GM19397 (cell line): ENCODE data around the gene BAIAP3.
"Not testable (repeated sequence)": the region's sequence is repeated elsewhere in the genome, so short reads cannot be mapped to it uniquely, and the experiment has no call there.

Experiments
- ATAC-seq: cut with Tn5 transposase; IDR thresholded peaks from one replicate; pipeline ENCODE4 v1.9.1; 2021; ENCODE audit warnings: mild to moderate bottlenecking, moderate library complexity; ENCODE audit not compliant: unreplicated experiment

BAIAP3 gene, protein sequence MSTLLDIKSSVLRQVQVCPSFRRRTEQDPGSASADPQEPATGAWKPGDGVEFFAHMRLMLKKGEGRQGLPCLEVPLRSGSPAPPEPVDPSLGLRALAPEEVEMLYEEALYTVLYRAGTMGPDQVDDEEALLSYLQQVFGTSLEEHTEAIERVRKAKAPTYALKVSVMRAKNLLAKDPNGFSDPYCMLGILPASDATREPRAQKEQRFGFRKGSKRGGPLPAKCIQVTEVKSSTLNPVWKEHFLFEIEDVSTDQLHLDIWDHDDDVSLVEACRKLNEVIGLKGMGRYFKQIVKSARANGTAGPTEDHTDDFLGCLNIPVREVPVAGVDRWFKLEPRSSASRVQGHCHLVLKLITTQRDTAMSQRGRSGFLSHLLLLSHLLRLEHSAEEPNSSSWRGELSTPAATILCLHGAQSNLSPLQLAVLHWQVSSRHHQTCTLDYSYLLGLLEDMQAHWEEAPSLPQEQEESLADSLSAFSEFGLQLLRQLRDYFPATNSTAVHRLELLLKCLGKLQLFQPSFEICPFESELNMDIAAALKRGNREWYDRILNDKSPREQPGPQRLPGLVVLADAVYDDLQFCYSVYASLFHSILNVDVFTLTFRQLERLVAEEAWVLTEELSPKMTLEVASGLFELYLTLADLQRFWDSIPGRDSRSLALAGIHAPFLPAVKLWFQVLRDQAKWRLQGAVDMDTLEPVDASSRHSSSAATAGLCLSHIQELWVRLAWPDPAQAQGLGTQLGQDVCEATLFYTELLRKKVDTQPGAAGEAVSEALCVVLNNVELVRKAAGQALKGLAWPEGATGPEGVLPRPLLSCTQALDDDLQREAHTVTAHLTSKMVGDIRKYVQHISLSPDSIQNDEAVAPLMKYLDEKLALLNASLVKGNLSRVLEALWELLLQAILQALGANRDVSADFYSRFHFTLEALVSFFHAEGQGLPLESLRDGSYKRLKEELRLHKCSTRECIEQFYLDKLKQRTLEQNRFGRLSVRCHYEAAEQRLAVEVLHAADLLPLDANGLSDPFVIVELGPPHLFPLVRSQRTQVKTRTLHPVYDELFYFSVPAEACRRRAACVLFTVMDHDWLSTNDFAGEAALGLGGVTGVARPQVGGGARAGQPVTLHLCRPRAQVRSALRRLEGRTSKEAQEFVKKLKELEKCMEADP

GRCh38 chr16:1333149-1333812 is at the start of gene BAIAP3:
BAIAP3 (plus strand) TSS chr16:1333645; CDS start chr16:1338550, 4,905 bp downstream.
- no peak for ATAC-seq

- ATAC-seq, result no peak
Observed at GRCh38 chr16:1283996-1284616, 49.3 kb upstream of the BAIAP3 start.

DNA sequence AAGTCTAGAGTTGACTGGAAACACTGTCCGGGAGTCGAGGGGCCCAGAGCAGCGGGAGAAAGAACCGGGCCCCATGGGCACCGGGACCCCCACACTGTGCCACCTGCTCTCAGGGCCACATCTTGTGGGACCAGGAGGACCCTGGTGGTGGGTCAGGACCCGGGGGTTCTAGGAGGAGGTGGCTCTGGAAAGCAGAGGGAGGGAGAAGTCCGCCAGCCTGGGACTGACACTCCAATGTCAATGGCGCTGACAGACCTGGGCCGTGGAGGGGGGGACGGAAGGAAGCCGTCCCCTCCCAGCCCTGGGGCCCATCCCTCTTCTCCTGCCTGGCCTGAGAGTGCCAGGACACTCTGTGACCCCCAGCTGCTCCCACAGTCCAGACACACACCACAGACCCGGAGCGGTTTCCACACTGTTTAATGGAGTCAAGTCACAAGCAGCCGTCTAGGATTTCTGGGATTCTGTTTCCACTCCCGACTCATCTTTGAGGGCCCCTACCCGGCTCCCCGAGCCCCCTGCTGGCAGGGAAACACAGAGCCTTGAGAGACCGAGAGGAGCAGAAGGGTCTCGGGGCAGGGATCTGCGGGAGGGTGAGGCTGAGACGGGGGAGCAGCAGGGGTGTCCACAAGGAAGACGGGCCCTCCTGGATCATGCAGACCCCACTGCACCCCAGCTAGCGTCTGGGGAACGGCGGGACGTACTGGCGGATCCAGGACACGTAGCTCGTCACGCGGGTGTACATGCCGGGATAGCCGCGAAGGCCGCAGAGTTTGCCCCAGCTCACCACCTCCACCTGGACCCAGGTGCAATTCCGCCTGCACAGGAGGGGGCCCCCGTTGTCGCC is 47.6 kb upstream of the BAIAP3 start:
- ATAC-seq, result no peak

DNA sequence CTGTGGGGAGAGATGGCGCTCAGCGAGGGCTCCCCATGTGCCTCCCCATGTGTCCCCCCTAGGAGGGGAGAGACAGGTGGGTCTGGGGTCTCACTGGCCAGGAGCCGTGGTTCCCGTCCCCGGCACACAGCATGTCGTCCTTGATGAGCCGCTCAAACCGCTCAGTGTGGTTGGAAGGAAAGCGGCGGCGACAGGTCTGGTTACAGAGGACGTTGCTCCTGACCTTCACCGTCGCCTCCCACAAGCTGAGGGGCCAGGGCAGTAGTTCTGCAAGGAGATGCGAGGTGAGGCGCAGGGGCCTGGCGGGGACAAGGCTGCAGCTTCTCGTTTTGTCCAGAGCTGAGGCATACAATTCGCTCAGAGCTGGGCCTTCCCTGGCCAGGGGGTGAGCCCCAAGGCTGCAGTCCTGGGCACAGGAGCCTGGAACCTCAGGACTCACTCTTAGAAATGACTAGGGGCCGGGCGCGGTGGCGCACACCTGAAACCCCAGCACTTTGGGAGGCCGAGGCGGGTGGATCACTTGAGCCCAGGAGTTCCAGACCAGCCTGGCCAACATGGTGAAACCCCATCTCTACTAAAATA is 46.8 kb upstream of the BAIAP3 start:
- no peak for ATAC-seq

DNA sequence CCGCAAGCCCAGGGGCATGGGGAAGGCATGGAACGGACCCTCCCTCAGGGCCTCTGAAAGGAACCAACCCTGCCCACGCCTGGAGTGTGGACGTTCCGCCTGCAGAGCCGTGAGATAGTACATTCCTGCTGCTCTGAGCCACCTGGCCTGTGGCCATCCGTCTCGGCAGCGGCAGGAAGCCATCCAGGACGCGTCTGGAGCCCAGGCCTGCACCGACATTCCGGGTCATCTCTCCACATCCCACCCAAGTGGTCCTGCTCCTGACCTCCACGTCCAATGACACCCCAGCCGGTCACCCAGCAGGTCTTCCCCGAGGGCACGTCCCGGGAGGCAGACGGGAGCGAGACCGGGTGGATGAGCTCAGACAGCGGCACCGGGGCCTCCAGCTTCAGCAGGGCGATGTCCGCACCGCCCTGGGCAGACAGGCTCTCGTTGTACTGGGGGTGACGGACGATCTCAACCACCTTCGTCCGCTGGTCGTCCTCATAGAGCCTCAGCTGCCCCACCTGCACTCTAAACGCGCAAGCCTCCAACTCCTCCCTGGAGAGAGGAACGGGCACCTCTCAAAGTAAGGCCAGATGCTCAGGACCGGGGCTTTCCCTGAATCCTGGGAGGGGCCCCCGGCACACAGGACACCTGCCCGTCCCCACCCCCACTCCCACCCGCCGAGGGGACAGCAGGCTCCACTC is 45.3 kb upstream of the BAIAP3 start:
- no peak for ATAC-seq

DNA sequence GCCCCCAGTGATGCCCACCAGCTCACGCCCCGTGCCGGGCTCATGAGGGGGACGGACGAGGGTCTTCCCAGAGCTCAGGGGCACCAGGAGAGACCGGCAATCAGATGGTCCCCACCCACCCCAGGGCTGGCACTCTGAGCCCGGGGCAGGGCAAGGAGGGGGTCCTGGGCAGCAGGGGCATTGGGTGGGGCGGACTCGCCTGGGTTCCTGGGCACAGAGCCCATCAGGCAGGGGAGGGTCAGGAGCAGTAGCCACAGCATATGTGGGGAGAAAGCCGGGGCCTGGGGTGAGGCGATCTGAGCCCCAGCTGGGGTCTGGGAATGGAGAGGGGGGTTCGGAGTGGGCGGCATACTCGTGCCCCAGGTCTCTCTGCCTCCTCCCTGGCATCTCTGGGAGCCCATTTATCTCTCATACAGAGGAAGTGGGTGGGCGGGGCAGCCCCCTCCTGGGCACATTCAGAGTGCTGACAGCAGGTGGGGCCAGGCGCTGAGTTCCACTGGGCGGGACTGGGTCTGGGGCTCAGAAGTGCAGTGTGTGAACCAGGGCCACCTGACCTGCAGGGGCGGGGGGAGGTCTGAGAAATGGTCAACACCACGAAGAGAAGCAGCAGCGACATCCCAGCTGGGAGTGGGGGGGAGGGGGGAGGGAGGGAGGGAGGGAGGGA is 44.5 kb upstream of the BAIAP3 start:
- ATAC-seq, result no peak

DNA sequence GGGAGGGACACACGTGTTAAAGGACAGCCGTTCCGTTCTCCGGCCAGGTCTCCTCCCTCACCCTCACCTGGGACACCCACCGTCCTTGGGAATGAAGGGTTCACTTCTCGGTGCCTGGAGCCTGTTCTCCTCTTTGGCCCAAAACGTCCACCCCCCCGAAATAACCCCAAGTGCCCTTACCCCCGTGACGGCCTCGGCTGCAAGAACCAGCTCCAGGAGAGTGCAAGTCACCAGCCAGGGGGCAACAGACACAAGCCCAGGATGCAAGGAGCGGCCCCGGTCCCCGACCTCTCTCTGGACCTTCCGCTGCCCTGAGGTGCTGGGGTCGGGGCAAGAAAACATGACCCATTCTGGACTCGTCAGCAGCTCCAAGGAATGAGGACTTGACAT is 44.0 kb upstream of the BAIAP3 start:
- no peak for ATAC-seq

DNA sequence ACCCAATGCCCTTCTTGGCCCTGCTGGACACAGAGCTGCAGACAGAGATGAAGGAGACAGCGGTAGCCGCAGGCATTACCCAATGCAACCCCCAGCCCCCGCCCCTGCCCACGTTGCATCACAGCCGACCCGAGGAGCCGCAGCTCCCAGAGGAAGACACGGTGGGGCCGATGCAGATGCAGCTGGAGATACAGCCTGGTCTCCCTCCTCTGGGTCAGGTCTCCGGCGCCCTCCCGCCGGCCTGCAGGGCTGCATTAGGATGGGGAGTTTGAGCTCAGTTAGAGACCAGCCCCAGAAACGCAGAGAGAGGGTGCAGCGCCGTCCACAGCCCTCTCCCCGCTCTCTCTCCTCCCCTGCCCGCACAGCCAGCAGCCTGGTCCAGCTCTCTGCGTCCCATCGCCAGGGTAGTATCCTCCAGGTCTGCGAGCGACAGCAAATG is 43.4 kb upstream of the BAIAP3 start:
- no peak for ATAC-seq

DNA sequence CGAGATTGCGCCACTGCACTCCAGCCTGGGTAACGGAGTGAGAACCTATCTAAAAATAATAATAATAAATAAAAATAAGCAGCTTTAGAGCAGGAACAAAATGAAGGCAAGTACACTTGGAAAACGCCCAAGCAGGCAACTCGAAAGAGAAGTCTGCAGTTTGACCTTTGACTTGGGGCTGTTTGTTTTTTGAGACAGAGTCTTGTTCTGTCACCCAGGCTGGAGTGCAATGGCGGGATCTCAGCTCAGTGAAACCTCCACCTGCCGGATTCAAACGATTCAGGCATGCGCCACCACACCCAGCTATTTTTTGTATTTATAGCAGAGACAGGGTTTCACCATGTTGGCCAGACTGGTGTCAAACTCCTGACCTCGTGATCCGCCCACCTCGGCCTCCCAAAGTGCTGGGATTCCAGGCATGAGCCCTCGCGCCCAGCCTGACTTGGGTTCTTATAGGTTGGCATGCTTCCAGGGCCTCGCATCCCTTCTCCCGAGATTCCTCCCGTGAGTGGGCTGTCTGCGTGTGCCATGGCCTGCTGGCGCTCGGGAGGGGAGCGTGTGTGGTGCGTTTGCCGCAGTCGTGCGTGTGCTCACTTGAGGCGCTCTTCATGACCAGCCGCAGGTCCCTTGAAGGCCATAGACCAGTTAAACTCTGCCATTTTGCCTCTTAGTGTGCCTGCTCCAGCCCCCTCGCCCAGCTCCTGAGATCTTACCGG is 42.4 kb upstream of the BAIAP3 start:
- no peak for ATAC-seq

DNA sequence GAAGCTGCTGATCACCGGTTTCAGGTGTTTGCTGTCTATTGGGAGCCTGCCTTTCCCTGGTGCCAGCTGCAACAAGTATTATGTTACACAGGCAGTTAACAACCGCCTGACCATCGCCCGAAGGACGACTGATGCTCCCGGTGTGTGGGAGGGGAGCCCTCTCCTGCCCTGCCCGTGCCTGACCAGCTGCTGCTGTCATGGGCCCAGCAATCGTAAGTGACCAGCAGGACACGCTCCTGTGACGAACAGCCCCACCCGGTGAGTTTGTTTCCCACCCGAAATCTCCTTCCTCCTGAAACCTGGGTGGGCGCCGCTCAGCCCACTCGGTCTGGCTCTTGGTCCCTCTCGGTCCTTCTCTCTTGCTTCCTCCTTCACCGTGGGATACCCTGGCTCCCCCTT is 41.9 kb upstream of the BAIAP3 start:
- ATAC-seq, result no peak

DNA sequence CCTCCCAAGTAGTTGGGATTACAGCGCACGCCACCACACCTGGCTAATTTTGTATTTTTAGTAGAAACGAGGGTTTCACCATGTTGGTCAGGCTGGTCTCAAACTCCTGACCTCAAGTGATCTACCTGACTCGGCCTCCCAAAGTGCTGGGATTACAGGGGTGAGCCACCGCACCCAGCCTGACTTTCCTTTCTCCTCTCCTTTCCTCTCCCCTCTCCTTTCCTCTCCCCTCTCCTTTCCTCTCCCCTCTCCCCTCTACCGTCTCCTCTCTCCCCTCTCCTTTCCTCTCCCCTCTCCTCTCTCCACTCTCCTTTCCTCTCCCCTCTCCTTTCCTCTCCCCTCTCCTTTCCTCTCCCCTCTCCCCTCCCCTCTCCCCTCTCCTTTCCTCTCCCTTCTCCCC is 41.2 kb upstream of the BAIAP3 start:
- ATAC-seq, result not testable (repeated sequence)

- ATAC-seq, result not testable (repeated sequence)
Observed at GRCh38 chr16:1292808-1293207, 40.6 kb upstream of the BAIAP3 start.

DNA sequence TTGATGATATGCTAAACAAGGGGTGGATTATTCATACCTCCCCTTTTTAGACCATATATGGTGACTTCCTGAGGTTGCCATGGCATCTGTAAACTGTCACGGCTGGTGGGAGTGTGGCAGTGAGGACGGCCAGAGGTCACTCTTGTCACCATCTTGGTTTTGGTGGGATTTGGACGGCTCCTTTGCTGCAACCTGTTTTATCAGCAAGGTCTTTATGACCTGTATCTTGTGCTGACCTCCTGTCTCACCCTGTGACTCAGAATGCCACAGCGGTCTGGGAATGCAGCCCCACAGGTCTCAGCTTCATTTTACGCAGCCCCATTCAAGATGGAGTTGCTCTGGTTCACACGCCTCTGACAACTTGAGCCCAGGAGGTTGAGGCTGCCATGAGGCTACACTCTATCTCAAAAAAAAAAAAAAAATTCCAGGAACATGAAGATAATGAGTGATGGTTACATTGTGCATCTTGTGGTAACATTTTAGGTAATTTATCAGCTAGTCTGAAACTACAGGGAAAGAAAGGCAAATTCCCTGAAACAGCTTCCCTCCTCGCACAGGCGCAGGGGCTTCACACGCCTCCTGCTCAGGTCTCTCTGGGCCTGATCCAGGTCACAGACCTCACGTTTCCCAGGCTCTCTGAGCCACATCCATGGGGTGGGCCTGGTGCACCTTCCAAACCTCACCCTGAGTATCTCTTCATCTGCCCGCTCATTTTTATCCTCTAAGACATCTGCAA is 39.4 kb upstream of the BAIAP3 start:
- ATAC-seq, result no peak

- ATAC-seq, result no peak
Observed at GRCh38 chr16:1295465-1295864, 38.0 kb upstream of the BAIAP3 start.

- ATAC-seq, result not testable (repeated sequence)
Observed at GRCh38 chr16:1296688-1297017, 36.8 kb upstream of the BAIAP3 start.

DNA sequence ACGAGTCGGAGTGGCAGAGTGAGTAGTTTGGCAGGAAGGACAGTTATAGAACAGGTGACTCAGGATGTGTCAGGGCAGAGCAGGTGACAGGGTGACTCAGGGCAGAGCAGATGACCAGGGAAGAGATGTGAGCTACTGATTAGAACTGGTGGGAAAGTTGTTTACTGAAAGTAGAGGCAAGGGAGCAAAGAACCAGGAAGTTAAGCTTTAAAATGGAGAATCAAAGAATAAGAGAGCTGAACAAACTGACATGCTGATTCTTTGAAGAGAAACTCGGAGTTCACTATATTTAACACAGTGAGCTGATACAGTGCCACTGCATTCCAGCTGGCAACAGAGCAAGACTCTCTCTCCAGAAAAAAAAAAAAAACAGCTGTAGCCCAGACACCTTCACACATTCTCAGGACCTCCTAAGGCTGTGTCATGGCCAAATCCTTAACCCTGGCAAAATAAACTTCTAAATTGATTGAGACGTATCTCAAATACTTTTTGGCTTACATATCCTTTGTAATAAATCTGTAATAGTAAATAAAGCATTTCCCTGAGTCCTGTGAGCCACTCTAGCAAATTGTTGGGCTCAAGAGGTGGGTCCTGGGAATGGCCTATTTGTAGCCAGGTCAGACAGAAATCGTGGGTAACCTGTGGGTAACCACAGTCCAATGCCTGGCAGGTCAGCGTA is 36.3 kb upstream of the BAIAP3 start:
- no peak for ATAC-seq
